Measurements from ENCODE around the gene DUOXA2. TPM values are rescaled to one million over a fixed set of nuclear protein-coding genes. Genes with fewer than 3 reads are reported as not detected.

Gene DUOXA2
- total RNA-seq, 4 donors from 2014 or later, result 0.67 TPM; not detected in 3

GRCh38 chr15:45143056-45143455 is 28.9 kb downstream of the DUOXA2 start:
- no peaks in the 10 kb centered on the region for H3K9me3 ChIP-seq
- H3K4me3 ChIP-seq, result no peak overlapping the region
- DNase-seq, result no peak
- no peaks in the 10 kb centered on the region for H3K27me3 ChIP-seq
- no peak overlapping the region for H3K27ac ChIP-seq
- no peak for TF ChIP-seq POLR2A (IDR thresholded peaks at IDR 0.05)
- TF ChIP-seq, protein P1, sequence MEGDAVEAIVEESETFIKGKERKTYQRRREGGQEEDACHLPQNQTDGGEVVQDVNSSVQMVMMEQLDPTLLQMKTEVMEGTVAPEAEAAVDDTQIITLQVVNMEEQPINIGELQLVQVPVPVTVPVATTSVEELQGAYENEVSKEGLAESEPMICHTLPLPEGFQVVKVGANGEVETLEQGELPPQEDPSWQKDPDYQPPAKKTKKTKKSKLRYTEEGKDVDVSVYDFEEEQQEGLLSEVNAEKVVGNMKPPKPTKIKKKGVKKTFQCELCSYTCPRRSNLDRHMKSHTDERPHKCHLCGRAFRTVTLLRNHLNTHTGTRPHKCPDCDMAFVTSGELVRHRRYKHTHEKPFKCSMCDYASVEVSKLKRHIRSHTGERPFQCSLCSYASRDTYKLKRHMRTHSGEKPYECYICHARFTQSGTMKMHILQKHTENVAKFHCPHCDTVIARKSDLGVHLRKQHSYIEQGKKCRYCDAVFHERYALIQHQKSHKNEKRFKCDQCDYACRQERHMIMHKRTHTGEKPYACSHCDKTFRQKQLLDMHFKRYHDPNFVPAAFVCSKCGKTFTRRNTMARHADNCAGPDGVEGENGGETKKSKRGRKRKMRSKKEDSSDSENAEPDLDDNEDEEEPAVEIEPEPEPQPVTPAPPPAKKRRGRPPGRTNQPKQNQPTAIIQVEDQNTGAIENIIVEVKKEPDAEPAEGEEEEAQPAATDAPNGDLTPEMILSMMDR (IDR thresholded peaks at IDR 0.05), result no peak
- no peaks in the 10 kb centered on the region for H3K4me1 ChIP-seq
- no peaks in the 10 kb centered on the region for H3K36me3 ChIP-seq

DNA sequence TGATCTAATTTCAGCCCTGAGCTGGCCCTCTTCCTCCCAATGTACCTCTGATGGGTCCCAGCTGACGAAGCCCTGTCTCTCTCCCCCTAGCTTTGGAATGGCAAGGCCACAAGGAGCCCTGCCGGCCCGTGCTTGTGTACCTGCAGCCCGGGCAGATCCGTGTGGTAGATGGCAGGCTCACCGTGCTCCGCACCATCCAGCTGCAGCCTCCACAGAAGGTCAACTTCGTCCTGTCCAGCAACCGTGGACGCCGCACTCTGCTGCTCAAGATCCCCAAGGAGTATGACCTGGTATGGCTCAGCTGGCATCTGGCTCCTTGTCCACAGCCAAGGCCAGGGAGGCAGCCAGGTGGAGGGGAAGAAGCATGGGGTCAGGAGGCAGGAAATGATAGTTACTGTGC is 29.8 kb downstream of the DUOXA2 start:
- H3K36me3 ChIP-seq, result no peaks in the 10 kb centered on the region
- H3K9me3 ChIP-seq, result no peaks in the 10 kb centered on the region
- H3K4me3 ChIP-seq, result no peak overlapping the region
- TF ChIP-seq POLR2A (IDR thresholded peaks at IDR 0.05), result no peak
- TF ChIP-seq, protein P1 (IDR thresholded peaks at IDR 0.05), result no peak
- no peak for DNase-seq
- no peak overlapping the region for H3K27ac ChIP-seq
- H3K4me1 ChIP-seq, result no peaks in the 10 kb centered on the region
- H3K27me3 ChIP-seq, result no peaks in the 10 kb centered on the region

- Histone ChIP-seq H3K9me3 (no peaks in the 10 kb centered on the region), H3K4me1 (no peaks in the 10 kb centered on the region), H3K27me3 (no peaks in the 10 kb centered on the region), H3K4me3 (no peak overlapping the region), H3K36me3 (no peaks in the 10 kb centered on the region), H3K27ac (no peak overlapping the region)
- TF ChIP-seq POLR2A (IDR thresholded peaks at IDR 0.05), result no peak
- TF ChIP-seq, protein P1 (IDR thresholded peaks at IDR 0.05), result no peak
- no peak for DNase-seq
These were observed 30.6 kb downstream of the DUOXA2 start for GRCh38 chr15:45144775-45145174.

- no peak for DNase-seq
- TF ChIP-seq POLR2A (IDR thresholded peaks at IDR 0.05), result no peak
- TF ChIP-seq, protein P1 (IDR thresholded peaks at IDR 0.05), result no peak
- Histone ChIP-seq H3K27me3 (no peaks in the 10 kb centered on the region), H3K36me3 (no peaks in the 10 kb centered on the region), H3K4me3 (no peak overlapping the region), H3K9me3 (no peaks in the 10 kb centered on the region), H3K27ac (no peak overlapping the region), H3K4me1 (no peaks in the 10 kb centered on the region)
These were observed 32.3 kb downstream of the DUOXA2 start for GRCh38 chr15:45146405-45146804.

DNA sequence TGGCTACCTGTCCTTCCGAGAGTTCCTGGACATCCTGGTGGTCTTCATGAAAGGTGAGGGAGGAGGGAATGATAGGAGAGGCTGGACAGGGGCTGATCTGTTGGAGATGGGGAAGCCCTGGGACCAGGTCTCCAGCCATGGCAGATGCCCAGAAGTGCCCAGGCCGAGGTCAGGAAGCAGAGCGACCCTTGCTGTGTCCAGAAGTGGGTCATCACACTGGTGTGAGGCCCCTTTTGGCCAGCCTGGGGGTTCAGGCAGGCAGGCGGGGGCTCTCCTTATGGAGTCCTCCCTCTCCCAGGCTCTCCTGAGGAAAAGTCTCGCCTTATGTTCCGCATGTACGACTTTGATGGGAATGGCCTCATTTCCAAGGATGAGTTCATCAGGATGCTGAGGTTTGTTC is 33.5 kb downstream of the DUOXA2 start:
- no peak for DNase-seq
- H3K36me3 ChIP-seq, result no peaks in the 10 kb centered on the region
- TF ChIP-seq, protein P1 (IDR thresholded peaks at IDR 0.05), result no peak
- no peak for TF ChIP-seq POLR2A (IDR thresholded peaks at IDR 0.05)

More for the DNA sequence above, 33.5 kb downstream of the DUOXA2 start:
- Histone ChIP-seq H3K4me1 (no peaks in the 10 kb centered on the region), H3K27me3 (no peaks in the 10 kb centered on the region), H3K4me3 (no peak overlapping the region), H3K9me3 (no peaks in the 10 kb centered on the region), H3K27ac (no peak overlapping the region)
